ENCODE measurements around the gene SERPINA5.

SERPINA5 gene

DNA sequence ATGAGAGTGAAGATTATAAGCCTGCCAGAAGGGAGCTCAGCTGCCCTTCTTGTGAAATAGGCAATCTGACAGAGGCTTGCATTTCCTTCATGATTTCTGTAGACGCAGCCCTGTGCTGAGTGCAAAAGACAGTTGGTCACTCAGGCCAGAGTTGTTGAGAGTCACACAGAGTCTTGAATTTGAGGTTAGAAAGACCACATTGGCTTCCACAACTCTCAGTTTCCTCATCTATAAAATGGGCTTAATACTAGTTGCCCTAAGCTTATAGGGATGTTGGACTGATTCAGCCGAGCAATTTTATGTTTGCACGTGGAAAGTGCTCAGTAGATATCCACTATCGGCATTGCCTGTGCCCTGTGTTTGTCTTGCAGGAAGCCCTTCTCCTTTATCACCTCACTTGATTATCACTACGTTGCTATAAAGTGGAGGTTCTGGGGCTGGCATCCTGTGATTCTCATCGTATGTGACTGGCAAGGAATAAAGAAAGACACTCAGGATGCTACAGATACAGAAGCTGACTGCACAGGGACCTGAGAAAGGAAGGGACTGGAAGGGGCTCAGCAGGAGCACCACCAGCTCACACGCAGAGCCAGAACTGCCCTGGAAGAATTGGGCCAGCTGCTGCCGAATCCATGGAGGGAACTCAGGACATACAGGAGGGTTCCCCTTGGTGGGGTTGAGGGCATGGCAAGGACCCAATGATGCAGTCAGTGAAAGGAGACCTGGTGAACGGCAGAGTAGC, 39.8 kb upstream of the SERPINA5 start:
- FAIRE-seq: no peak
- DNase-seq (ENCODE audit: insufficient read length, low spot score): no peak
- no peak for TF ChIP-seq PAX5 (IDR thresholded peaks at IDR 0.05; ENCODE audit: insufficient read depth, low read length, severe bottlenecking)
- TF ChIP-seq SPI1 (IDR thresholded peaks at IDR 0.05; ENCODE audit: low read depth, low read length): no peak
- no peak for TF ChIP-seq POLR2A (IDR thresholded peaks at IDR 0.05; ENCODE audit: low read depth, low read length)
- TF ChIP-seq POU2F2 (IDR thresholded peaks at IDR 0.05; ENCODE audit: low read depth, low read length): no peak
- no peak for TF ChIP-seq TAF1 (IDR thresholded peaks at IDR 0.05; ENCODE audit: low read depth, low read length)
- TF ChIP-seq POLR2AphosphoS5 (IDR thresholded peaks at IDR 0.05; ENCODE audit: low read depth, low read length): no peak

DNA sequence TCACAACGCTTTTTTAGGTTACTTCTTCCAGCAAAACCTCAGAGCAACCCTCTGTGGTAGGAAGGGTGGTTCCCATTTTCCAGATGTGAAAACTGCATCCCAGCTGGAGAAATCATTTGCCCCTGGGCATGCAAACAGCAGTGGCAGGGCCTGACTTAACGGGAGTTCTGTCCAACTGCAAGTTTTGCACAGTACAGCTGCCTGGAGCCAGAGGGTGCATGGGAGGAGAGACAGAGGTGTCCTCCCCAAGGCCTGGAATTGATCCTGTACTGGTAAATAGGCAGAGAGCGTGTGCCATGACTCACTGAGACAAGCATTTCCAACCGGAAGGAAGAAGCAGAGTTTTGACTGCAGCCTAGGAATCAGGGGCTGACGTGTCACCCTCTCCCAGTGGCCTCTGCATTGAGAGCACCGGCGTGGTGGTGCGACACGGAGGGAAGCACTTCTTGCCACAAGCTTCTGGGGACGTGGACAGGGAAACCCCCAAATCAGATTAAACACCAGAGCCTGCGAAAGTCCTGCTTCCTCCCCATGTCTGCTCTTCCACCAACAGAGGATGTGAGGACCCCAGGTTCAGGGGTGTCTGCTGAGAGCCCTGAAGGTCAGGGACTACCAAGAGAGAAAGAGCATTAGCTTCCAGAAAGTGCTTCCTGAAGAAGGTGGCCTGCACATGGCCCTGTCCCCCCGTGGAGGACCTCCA, 39.0 kb upstream of the SERPINA5 start:
- DNase-seq (ENCODE audit: insufficient read length, low spot score) (no peak), FAIRE-seq (no peak)
- no peak for TF ChIP-seq POU2F2 (IDR thresholded peaks at IDR 0.05; ENCODE audit: low read depth, low read length)
- TF ChIP-seq POLR2AphosphoS5 (IDR thresholded peaks at IDR 0.05; ENCODE audit: low read depth, low read length): no peak
- TF ChIP-seq SPI1 (IDR thresholded peaks at IDR 0.05; ENCODE audit: low read depth, low read length): no peak
- TF ChIP-seq TAF1 (IDR thresholded peaks at IDR 0.05; ENCODE audit: low read depth, low read length): no peak

DNA sequence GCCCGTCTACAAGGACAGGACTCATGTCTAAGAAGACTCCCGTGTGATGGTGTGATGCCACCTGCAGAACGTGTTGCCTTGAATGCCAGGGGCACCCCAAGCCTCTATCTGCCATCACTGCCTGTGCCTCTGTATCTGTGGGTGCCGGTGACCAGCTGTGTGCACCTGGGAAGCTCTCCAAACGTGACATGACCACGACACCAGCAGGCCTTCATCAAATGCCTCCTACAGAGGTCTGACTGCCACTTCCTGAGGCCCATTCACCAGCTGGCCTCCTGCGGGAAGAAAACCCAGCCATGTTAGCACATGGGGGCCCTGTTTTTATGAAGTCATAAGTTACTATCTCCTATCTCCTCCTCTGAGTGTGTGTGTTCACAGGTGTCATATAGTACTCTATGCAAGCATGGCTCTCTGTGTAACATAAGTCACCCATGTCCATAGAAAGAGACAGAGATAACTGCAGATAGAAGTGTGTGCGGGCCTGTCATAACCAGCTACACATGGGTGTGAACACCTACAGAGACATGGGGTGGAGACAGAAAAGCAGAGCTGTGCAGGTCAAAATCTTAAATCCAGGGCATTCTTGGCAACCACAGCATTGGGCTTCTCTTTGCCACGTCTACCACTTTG, 38.3 kb upstream of the SERPINA5 start:
- TF ChIP-seq PAX5 (IDR thresholded peaks at IDR 0.05; ENCODE audit: insufficient read depth, low read length, severe bottlenecking) (no peak), POLR2AphosphoS5 (IDR thresholded peaks at IDR 0.05; ENCODE audit: low read depth, low read length) (no peak), TAF1 (IDR thresholded peaks at IDR 0.05; ENCODE audit: low read depth, low read length) (no peak)
- DNase-seq (ENCODE audit: insufficient read length, low spot score): no peak
- FAIRE-seq: no peak

DNA sequence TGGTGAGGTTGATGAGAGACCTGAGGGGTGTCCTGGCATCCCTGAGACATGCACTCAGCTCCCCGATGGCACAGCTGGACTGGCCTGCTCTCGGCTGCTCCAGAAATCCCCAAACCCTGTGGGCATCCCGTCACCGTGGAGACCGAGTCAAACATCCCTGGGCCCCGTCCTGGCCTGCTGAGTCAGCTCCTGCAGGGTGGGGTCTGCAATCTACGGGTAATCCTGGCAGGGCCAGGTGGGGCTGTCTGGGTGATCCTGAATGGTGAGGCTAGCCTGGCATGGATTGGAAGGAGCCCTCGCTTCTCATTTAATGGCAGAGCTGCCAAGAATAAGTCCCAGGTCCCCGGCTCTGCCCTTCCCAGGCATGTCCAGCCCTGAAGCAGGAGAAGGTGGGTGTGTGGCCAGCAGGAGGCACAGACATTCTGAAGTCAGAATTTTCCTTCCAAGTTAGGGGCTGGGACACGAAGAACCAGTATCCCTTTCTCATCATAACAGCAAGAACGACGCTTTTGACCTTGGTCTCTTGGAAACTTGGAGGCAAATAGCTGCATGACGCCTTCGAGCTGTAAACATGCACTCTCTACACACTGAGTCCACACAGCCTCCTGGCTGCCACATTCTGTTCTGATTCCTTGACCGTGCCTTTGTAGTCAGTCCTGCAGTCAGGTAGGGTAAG, 37.6 kb upstream of the SERPINA5 start:
- TF ChIP-seq POU2F2 (IDR thresholded peaks at IDR 0.05; ENCODE audit: low read depth, low read length): no peak
- no peak for TF ChIP-seq TAF1 (IDR thresholded peaks at IDR 0.05; ENCODE audit: low read depth, low read length)
- TF ChIP-seq PAX5 (IDR thresholded peaks at IDR 0.05; ENCODE audit: insufficient read depth, low read length, severe bottlenecking): no peak
- no peak for TF ChIP-seq POLR2A (IDR thresholded peaks at IDR 0.05; ENCODE audit: low read depth, low read length)
- TF ChIP-seq SPI1 (IDR thresholded peaks at IDR 0.05; ENCODE audit: low read depth, low read length): no peak
- TF ChIP-seq POLR2AphosphoS5 (IDR thresholded peaks at IDR 0.05; ENCODE audit: low read depth, low read length): no peak
- DNase-seq (ENCODE audit: insufficient read length, low spot score): no peak
- FAIRE-seq: no peak

DNA sequence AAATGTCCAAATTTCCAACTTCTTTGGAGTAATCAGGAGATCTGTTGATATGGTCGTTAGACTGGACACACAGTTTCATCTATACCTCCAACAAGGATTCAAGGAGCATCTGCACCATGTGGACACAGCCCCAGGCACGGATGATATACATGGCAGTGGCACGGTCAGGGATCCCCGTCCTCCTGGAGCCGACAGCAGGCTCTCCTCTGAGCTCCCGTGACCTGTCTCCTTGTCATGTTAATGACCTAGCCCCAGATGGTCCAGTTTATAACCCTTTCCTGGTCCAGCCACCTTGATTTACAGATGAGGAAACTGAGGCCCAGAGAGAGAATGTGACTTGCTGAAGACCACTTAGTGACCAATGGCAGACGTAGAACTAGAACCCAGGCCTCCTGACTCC, 36.5 kb upstream of the SERPINA5 start:
- no peak for DNase-seq (ENCODE audit: insufficient read length, low spot score)
- TF ChIP-seq POLR2A (IDR thresholded peaks at IDR 0.05; ENCODE audit: low read depth, low read length): no peak
- no peak for TF ChIP-seq PAX5 (IDR thresholded peaks at IDR 0.05; ENCODE audit: insufficient read depth, low read length, severe bottlenecking)
- TF ChIP-seq POU2F2 (IDR thresholded peaks at IDR 0.05; ENCODE audit: low read depth, low read length): no peak
- TF ChIP-seq SPI1 (IDR thresholded peaks at IDR 0.05; ENCODE audit: low read depth, low read length): no peak
- TF ChIP-seq TAF1 (IDR thresholded peaks at IDR 0.05; ENCODE audit: low read depth, low read length): no peak
- no peak for TF ChIP-seq POLR2AphosphoS5 (IDR thresholded peaks at IDR 0.05; ENCODE audit: low read depth, low read length)
- no peak for FAIRE-seq

DNA sequence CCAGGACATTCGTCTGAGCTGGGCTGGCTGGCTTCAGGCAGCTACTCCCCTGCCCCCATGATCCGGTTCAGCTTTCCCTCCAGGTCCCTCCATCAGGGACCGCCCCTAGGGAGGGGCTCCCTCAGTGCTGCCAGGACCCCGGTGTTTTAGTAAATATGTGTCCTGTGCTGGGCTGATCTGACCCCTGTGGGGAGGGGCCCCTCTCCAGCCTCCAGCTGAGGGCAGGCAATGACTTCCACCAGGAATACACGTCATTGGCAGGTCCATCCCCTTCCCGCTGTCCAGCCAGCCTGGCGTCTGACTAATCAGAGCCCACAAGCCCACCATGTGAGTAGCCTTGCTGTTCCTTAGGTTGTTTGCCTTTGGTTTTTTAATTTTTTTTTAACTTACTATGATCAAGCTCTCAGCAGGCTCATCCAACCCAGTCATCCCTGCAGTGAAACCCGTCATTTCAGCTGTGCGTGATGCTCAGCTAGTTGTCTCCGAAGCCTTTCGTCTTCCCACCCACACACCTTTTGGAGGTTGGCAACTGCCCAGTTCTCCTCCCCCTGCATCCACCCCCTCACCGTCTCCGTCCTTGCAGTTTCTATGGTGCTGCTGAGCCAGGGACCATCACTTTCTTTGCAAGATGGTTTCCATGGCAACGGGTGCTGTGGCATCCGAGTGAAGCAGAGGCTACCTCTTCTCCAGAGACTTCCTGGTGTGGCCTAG, 35.9 kb upstream of the SERPINA5 start:
- TF ChIP-seq PAX5 (IDR thresholded peaks at IDR 0.05; ENCODE audit: insufficient read depth, low read length, severe bottlenecking) (no peak), POLR2A (IDR thresholded peaks at IDR 0.05; ENCODE audit: low read depth, low read length) (no peak), SPI1 (IDR thresholded peaks at IDR 0.05; ENCODE audit: low read depth, low read length) (no peak), POU2F2 (IDR thresholded peaks at IDR 0.05; ENCODE audit: low read depth, low read length) (no peak), TAF1 (IDR thresholded peaks at IDR 0.05; ENCODE audit: low read depth, low read length) (no peak), POLR2AphosphoS5 (IDR thresholded peaks at IDR 0.05; ENCODE audit: low read depth, low read length) (no peak)
- DNase-seq (ENCODE audit: insufficient read length, low spot score) (no peak), FAIRE-seq (no peak)

- no peak for DNase-seq (ENCODE audit: insufficient read length, low spot score)
- no peak for FAIRE-seq
- TF ChIP-seq POLR2AphosphoS5 (IDR thresholded peaks at IDR 0.05; ENCODE audit: low read depth, low read length) (no peak), PAX5 (IDR thresholded peaks at IDR 0.05; ENCODE audit: insufficient read depth, low read length, severe bottlenecking) (no peak), POU2F2 (IDR thresholded peaks at IDR 0.05; ENCODE audit: low read depth, low read length) (no peak), TAF1 (IDR thresholded peaks at IDR 0.05; ENCODE audit: low read depth, low read length) (no peak), SPI1 (IDR thresholded peaks at IDR 0.05; ENCODE audit: low read depth, low read length) (no peak), POLR2A (IDR thresholded peaks at IDR 0.05; ENCODE audit: low read depth, low read length) (no peak)
These were observed 34.0 kb upstream of the SERPINA5 start for GRCh38 chr14:94547151-94547680.

GRCh38 chr14:94547726-94548125, 33.5 kb upstream of the SERPINA5 start:
- DNase-seq (ENCODE audit: insufficient read length, low spot score) (no peak), FAIRE-seq (no peak)
- TF ChIP-seq TAF1 (IDR thresholded peaks at IDR 0.05; ENCODE audit: low read depth, low read length) (no peak), SPI1 (IDR thresholded peaks at IDR 0.05; ENCODE audit: low read depth, low read length) (no peak), PAX5 (IDR thresholded peaks at IDR 0.05; ENCODE audit: insufficient read depth, low read length, severe bottlenecking) (no peak), POLR2A (IDR thresholded peaks at IDR 0.05; ENCODE audit: low read depth, low read length) (no peak), POU2F2 (IDR thresholded peaks at IDR 0.05; ENCODE audit: low read depth, low read length) (no peak), POLR2AphosphoS5 (IDR thresholded peaks at IDR 0.05; ENCODE audit: low read depth, low read length) (no peak)

Data from GM12891 (cell line).